ENCODE measurements around the gene TARBP2. TPM values are rescaled to one million over a fixed set of nuclear protein-coding genes. Genes with fewer than 3 reads are reported as not detected.

TARBP2 gene
- total and polyA plus RNA-seq, 4 donors = 15.7 to 22.0 (median 18.4) TPM

DNA sequence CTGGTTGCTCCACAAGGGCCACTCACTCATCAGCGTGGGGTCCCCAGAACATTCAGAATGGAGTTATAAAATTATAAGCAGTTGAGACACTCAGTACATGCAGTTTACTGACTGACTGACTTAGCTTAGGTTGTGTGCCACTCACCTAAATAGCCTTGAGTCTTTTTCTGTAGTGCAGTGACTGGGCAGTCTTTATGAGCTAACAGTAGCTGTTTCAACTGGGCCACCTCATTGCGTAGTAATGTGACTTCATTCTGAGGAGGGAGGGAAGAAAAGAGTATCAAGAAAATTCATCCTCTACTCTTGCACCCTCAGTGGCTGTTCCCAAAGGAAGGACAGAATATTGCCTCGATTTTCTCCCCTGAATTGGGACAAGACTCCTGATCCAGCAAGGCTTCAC, 22.0 kb downstream of the TARBP2 start:
- Histone ChIP-seq H3K4me3 (ENCODE audit: low read depth in 1 of 3, low read length in 3 of 3) (no peak overlapping the region), H3K9me3 (ENCODE audit: control insufficient read depth in 4 of 4, low read length in 3 of 4) (no peaks in the 10 kb centered on the region), H3K27me3 (ENCODE audit: control insufficient read depth in 4 of 4, insufficient read depth in 4 of 4, low read length in 3 of 4) (no peaks in the 10 kb centered on the region), H3K4me1 (ENCODE audit: control insufficient read depth in 4 of 4, insufficient read depth in 4 of 4, low read length in 3 of 4) (no peaks in the 10 kb centered on the region), H3K9ac (ENCODE audit: low read depth in 1 of 2, low read length in 2 of 2) (no peak overlapping the region), H3K36me3 (ENCODE audit: control insufficient read depth in 4 of 4, insufficient read depth in 3 of 4, low read depth in 1 of 4, low read length in 3 of 4) (peaks cover 13 to 71% (median 50%) of the 10 kb centered on the region in 4 donors), H3K27ac (ENCODE audit: low read depth in 1 of 2, low read length in 2 of 2) (no peak overlapping the region)
- no peak for DNase-seq (ENCODE audit: low spot score)
- TF ChIP-seq JUND (IDR thresholded peaks at IDR 0.05) = no peak
- TF ChIP-seq, protein P1, sequence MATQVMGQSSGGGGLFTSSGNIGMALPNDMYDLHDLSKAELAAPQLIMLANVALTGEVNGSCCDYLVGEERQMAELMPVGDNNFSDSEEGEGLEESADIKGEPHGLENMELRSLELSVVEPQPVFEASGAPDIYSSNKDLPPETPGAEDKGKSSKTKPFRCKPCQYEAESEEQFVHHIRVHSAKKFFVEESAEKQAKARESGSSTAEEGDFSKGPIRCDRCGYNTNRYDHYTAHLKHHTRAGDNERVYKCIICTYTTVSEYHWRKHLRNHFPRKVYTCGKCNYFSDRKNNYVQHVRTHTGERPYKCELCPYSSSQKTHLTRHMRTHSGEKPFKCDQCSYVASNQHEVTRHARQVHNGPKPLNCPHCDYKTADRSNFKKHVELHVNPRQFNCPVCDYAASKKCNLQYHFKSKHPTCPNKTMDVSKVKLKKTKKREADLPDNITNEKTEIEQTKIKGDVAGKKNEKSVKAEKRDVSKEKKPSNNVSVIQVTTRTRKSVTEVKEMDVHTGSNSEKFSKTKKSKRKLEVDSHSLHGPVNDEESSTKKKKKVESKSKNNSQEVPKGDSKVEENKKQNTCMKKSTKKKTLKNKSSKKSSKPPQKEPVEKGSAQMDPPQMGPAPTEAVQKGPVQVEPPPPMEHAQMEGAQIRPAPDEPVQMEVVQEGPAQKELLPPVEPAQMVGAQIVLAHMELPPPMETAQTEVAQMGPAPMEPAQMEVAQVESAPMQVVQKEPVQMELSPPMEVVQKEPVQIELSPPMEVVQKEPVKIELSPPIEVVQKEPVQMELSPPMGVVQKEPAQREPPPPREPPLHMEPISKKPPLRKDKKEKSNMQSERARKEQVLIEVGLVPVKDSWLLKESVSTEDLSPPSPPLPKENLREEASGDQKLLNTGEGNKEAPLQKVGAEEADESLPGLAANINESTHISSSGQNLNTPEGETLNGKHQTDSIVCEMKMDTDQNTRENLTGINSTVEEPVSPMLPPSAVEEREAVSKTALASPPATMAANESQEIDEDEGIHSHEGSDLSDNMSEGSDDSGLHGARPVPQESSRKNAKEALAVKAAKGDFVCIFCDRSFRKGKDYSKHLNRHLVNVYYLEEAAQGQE (IDR thresholded peaks at IDR 0.05) = no peak
- WGBS = 96% methylated on average over 3 of the region's 3 CpGs

- WGBS = 98% methylated on average over 13 of the region's 13 CpGs
- H3K9me3 ChIP-seq (ENCODE audit: control insufficient read depth in 4 of 4, low read length in 3 of 4) = no peaks in the 10 kb centered on the region
- H3K27me3 ChIP-seq (ENCODE audit: control insufficient read depth in 4 of 4, insufficient read depth in 4 of 4, low read length in 3 of 4) = no peaks in the 10 kb centered on the region
- no peak overlapping the region for H3K9ac ChIP-seq (ENCODE audit: low read depth in 1 of 2, low read length in 2 of 2)
- no peak overlapping the region for H3K4me3 ChIP-seq (ENCODE audit: low read depth in 1 of 3, low read length in 3 of 3)
- TF ChIP-seq, protein P2, sequence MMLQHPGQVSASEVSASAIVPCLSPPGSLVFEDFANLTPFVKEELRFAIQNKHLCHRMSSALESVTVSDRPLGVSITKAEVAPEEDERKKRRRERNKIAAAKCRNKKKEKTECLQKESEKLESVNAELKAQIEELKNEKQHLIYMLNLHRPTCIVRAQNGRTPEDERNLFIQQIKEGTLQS (IDR thresholded peaks at IDR 0.05) = no peak
- TF ChIP-seq NR2F2 (IDR thresholded peaks at IDR 0.05) (no peak), SP1 (IDR thresholded peaks at IDR 0.05) (no peak), HNF4A (conservative IDR thresholded peaks at IDR 0.05) (no peak), RAD21 (IDR thresholded peaks at IDR 0.05) (no peak), FOXA2 (IDR thresholded peaks at IDR 0.05) (no peak), EGR1 (IDR thresholded peaks at IDR 0.05; ENCODE audit: low read depth in 2 of 2) (no peak), FOXA1 (IDR thresholded peaks at IDR 0.05) (no peak), GABPA (IDR thresholded peaks at IDR 0.05 in 1 of 2, conservative IDR thresholded peaks at IDR 0.05 in 1 of 2) (no peak), HNF4G (IDR thresholded peaks at IDR 0.05) (no peak), YY1 (IDR thresholded peaks at IDR 0.05) (no peak), MAX (IDR thresholded peaks at IDR 0.05) (no peak), JUND (IDR thresholded peaks at IDR 0.05) (no peak), RXRA (IDR thresholded peaks at IDR 0.05) (no peak), TAF1 (conservative IDR thresholded peaks at IDR 0.05) (no peak), ZBTB33 (IDR thresholded peaks at IDR 0.05) (no peak)
- TF ChIP-seq, protein P3, sequence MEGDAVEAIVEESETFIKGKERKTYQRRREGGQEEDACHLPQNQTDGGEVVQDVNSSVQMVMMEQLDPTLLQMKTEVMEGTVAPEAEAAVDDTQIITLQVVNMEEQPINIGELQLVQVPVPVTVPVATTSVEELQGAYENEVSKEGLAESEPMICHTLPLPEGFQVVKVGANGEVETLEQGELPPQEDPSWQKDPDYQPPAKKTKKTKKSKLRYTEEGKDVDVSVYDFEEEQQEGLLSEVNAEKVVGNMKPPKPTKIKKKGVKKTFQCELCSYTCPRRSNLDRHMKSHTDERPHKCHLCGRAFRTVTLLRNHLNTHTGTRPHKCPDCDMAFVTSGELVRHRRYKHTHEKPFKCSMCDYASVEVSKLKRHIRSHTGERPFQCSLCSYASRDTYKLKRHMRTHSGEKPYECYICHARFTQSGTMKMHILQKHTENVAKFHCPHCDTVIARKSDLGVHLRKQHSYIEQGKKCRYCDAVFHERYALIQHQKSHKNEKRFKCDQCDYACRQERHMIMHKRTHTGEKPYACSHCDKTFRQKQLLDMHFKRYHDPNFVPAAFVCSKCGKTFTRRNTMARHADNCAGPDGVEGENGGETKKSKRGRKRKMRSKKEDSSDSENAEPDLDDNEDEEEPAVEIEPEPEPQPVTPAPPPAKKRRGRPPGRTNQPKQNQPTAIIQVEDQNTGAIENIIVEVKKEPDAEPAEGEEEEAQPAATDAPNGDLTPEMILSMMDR (IDR thresholded peaks at IDR 0.05; ENCODE audit: low read depth, low read length, missing input control) = no peak
- TF ChIP-seq, protein P1 (IDR thresholded peaks at IDR 0.05) = no peak
- H3K36me3 ChIP-seq (ENCODE audit: control insufficient read depth in 4 of 4, insufficient read depth in 3 of 4, low read depth in 1 of 4, low read length in 3 of 4) = peaks cover 13 to 63% (median 49%) of the 10 kb centered on the region in 4 donors
- no peaks in the 10 kb centered on the region for H3K4me1 ChIP-seq (ENCODE audit: control insufficient read depth in 4 of 4, insufficient read depth in 4 of 4, low read length in 3 of 4)
- H3K27ac ChIP-seq (ENCODE audit: low read depth in 1 of 2, low read length in 2 of 2) = no peak overlapping the region
- DNase-seq (ENCODE audit: low spot score) = no peak
Observed at GRCh38 chr12:53524476-53524875, 23.4 kb downstream of the TARBP2 start.

Measured in liver (tissue), 9 donors.